ENCODE data around the gene CCDC178.
"Not testable (repeated sequence)": the region's sequence is repeated elsewhere in the genome, so short reads cannot be mapped to it uniquely, and the experiment has no call there.

CCDC178 gene

GRCh38 chr18:33210575-33211189 is 229.8 kb downstream of the CCDC178 start:
- no peak for DNase-seq

- no peak for DNase-seq
Observed at GRCh38 chr18:33205777-33206176, 234.7 kb downstream of the CCDC178 start.

- no peak for DNase-seq
Observed at GRCh38 chr18:33201509-33201926, 239.0 kb downstream of the CCDC178 start.

GRCh38 chr18:33195795-33196194 is 244.7 kb downstream of the CCDC178 start:
- DNase-seq, result no peak

- DNase-seq, result no peak
Observed at GRCh38 chr18:33194793-33195192, 245.7 kb downstream of the CCDC178 start.

- no peak for DNase-seq
Observed at GRCh38 chr18:33184958-33185357, 255.6 kb downstream of the CCDC178 start.

- no peak for DNase-seq
Observed at GRCh38 chr18:33184175-33184574, 256.3 kb downstream of the CCDC178 start.

GRCh38 chr18:33183136-33183535 is 257.4 kb downstream of the CCDC178 start:
- no peak for DNase-seq

GRCh38 chr18:33181016-33181415 is 259.5 kb downstream of the CCDC178 start:
- DNase-seq, result no peak

GRCh38 chr18:33169218-33169617 is 271.3 kb downstream of the CCDC178 start:
- DNase-seq, result no peak

- not testable (repeated sequence) for DNase-seq
Observed at GRCh38 chr18:33164121-33164520, 276.4 kb downstream of the CCDC178 start.

- no peak for DNase-seq
Observed at GRCh38 chr18:33161131-33161530, 279.4 kb downstream of the CCDC178 start.

- DNase-seq, result no peak
Observed at GRCh38 chr18:33159151-33159550, 281.4 kb downstream of the CCDC178 start.

GRCh38 chr18:33157893-33158292 is 282.6 kb downstream of the CCDC178 start:
- DNase-seq, result no peak

GRCh38 chr18:33156906-33157470 is 283.5 kb downstream of the CCDC178 start:
- DNase-seq, result no peak

- DNase-seq, result no peak
Observed at GRCh38 chr18:33154049-33154448, 286.5 kb downstream of the CCDC178 start.

- DNase-seq, result no peak
Observed at GRCh38 chr18:33152376-33152775, 288.1 kb downstream of the CCDC178 start.

- not testable (repeated sequence) for DNase-seq
Observed at GRCh38 chr18:33147811-33148210, 292.7 kb downstream of the CCDC178 start.

- no peak for DNase-seq
Observed at GRCh38 chr18:33146014-33146413, 294.5 kb downstream of the CCDC178 start.

GRCh38 chr18:33135951-33136660 is 304.4 kb downstream of the CCDC178 start:
- no peak for DNase-seq

GRCh38 chr18:33132657-33133056 is 307.9 kb downstream of the CCDC178 start:
- DNase-seq, result no peak

GRCh38 chr18:33128581-33128980 is 311.9 kb downstream of the CCDC178 start:
- DNase-seq, result no peak

GRCh38 chr18:33123862-33124518 is 316.5 kb downstream of the CCDC178 start:
- no peak for DNase-seq

GRCh38 chr18:33116376-33116775 is 324.1 kb downstream of the CCDC178 start:
- no peak for DNase-seq
